SK-N-SH treated with all-trans-retinoic acid at 6 μM for 48 hours (cell line): Measurements from ENCODE around the gene FAM13B.

Experiments used
- BACH2 ChIP-seq: fragments of 250-450 bp; sonication (Bioruptor Pico); IDR thresholded peaks from 2 replicates; pipeline ENCODE4 v1.9.0; 2021; ENCODE audit warnings: mild to moderate bottlenecking, borderline replicate concordance
- CSDC2 ChIP-seq: fragments of 250-450 bp; sonication (Bioruptor Pico); IDR thresholded peaks from 2 replicates; pipeline ENCODE4 v1.5.0; 2020; ENCODE audit warnings: mild to moderate bottlenecking, moderate library complexity
- GLIS3 ChIP-seq: fragments of 250-450 bp; sonication (Bioruptor Pico); IDR thresholded peaks from 2 replicates; pipeline ENCODE4 v1.5.0; 2020; ENCODE audit warnings: mild to moderate bottlenecking, moderate library complexity
- ISL1 ChIP-seq: fragments of 250-450 bp; sonication (Bioruptor Pico); IDR thresholded peaks from 2 replicates; pipeline ENCODE4 v2.1.2; 2022; ENCODE audit warnings: mild to moderate bottlenecking, moderate library complexity
- PPARA ChIP-seq: fragments of 250-450 bp; sonication (Bioruptor Pico); IDR thresholded peaks from 2 replicates; pipeline ENCODE4 v1.5.0; 2020; ENCODE audit warnings: mild to moderate bottlenecking, borderline replicate concordance
- TCF4 ChIP-seq: fragments of 250-450 bp; sonication (Bioruptor Pico); IDR thresholded peaks from 2 replicates; pipeline ENCODE4 v1.8.0; 2021; ENCODE audit warnings: mild to moderate bottlenecking, moderate library complexity, borderline replicate concordance
- ZFP3 ChIP-seq: fragments of 250-450 bp; sonication (Bioruptor Pico); IDR thresholded peaks from 2 replicates; pipeline ENCODE4 v1.5.0; 2020; ENCODE audit warnings: mild to moderate bottlenecking, moderate library complexity
- ZFP30 ChIP-seq: fragments of 450-650 bp; formaldehyde crosslinking; IDR thresholded peaks from 2 replicates; pipeline ENCODE4 v1.5.0; 2022; ENCODE audit warnings: mild to moderate bottlenecking, moderate library complexity
- ZNF565 ChIP-seq: fragments of 450-650 bp; formaldehyde crosslinking; conservative IDR thresholded peaks from 2 replicates; pipeline ENCODE4 v1.5.0; 2020; ENCODE audit warnings: low read depth, mild to moderate bottlenecking, moderate library complexity
- ZNF70 ChIP-seq: fragments of 450-650 bp; formaldehyde crosslinking; IDR thresholded peaks from 2 replicates; pipeline ENCODE4 v1.5.0; 2020; ENCODE audit warnings: mild to moderate bottlenecking, moderate library complexity
- ZNF8 ChIP-seq: fragments of 450-650 bp; formaldehyde crosslinking; IDR thresholded peaks from 2 replicates; pipeline ENCODE4 v1.5.0; 2020; ENCODE audit warnings: mild to moderate bottlenecking, moderate library complexity
- TF ChIP-seq, protein P1 (sequence below): fragments of 250-450 bp; sonication (Bioruptor Pico); IDR thresholded peaks from 2 replicates; pipeline ENCODE4 v1.8.0; 2020; ENCODE audit warnings: mild to moderate bottlenecking, moderate library complexity, borderline replicate concordance
- TF ChIP-seq, protein P2 (sequence below): fragments of 250-450 bp; sonication (Bioruptor Pico); IDR thresholded peaks from 2 replicates; pipeline ENCODE4 v1.5.0; 2020; ENCODE audit warnings: mild to moderate bottlenecking, moderate library complexity

DNA sequence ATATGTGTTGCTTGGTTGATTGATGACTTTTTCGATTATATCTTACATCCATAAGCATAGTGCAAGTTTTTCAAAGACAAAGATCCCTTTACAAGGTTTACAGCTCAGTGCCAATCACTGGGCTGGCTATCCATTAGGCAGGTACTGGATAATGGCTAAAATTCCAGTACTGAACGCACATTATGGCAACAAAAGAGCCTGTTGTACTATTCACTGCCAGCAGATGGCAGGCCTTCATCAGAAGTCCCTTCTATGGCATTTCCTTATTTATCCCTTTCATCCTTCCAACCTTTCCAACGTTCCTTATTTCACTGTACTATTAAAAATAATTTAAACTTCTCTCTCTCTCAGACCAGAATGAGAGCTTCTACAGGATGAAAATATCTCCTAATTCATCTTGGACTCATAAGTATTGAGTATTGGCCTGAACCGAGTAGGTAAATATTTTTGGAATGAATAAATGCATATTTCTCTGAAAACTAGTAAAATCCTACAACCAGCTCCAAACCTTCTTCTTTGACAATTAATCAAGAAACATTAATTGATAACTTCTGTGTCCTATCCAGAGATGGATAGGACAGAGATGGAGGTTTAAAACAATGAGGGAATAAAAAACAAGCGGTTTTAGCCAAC lies 44.3 kb upstream of the FAM13B start:
- TF ChIP-seq ZNF70 (CRISPR knock-in tag) (no peak), PPARA (CRISPR knock-in tag) (no peak), ZNF8 (CRISPR knock-in tag) (no peak), ZFP30 (no peak), GLIS3 (no peak), ZNF565 (CRISPR knock-in tag) (no peak), ISL1 (no peak), BACH2 (CRISPR knock-in tag) (no peak), ZFP3 (CRISPR knock-in tag) (no peak), TCF4 (CRISPR knock-in tag) (no peak), CSDC2 (CRISPR knock-in tag) (no peak)
- TF ChIP-seq, protein P1, sequence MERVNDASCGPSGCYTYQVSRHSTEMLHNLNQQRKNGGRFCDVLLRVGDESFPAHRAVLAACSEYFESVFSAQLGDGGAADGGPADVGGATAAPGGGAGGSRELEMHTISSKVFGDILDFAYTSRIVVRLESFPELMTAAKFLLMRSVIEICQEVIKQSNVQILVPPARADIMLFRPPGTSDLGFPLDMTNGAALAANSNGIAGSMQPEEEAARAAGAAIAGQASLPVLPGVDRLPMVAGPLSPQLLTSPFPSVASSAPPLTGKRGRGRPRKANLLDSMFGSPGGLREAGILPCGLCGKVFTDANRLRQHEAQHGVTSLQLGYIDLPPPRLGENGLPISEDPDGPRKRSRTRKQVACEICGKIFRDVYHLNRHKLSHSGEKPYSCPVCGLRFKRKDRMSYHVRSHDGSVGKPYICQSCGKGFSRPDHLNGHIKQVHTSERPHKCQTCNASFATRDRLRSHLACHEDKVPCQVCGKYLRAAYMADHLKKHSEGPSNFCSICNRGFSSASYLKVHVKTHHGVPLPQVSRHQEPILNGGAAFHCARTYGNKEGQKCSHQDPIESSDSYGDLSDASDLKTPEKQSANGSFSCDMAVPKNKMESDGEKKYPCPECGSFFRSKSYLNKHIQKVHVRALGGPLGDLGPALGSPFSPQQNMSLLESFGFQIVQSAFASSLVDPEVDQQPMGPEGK (CRISPR knock-in tag) = no peak
- TF ChIP-seq, protein P2, sequence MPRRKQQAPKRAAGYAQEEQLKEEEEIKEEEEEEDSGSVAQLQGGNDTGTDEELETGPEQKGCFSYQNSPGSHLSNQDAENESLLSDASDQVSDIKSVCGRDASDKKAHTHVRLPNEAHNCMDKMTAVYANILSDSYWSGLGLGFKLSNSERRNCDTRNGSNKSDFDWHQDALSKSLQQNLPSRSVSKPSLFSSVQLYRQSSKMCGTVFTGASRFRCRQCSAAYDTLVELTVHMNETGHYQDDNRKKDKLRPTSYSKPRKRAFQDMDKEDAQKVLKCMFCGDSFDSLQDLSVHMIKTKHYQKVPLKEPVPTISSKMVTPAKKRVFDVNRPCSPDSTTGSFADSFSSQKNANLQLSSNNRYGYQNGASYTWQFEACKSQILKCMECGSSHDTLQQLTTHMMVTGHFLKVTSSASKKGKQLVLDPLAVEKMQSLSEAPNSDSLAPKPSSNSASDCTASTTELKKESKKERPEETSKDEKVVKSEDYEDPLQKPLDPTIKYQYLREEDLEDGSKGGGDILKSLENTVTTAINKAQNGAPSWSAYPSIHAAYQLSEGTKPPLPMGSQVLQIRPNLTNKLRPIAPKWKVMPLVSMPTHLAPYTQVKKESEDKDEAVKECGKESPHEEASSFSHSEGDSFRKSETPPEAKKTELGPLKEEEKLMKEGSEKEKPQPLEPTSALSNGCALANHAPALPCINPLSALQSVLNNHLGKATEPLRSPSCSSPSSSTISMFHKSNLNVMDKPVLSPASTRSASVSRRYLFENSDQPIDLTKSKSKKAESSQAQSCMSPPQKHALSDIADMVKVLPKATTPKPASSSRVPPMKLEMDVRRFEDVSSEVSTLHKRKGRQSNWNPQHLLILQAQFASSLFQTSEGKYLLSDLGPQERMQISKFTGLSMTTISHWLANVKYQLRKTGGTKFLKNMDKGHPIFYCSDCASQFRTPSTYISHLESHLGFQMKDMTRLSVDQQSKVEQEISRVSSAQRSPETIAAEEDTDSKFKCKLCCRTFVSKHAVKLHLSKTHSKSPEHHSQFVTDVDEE (CRISPR knock-in tag) = no peak
